GM12875 (cell line): ENCODE results near the gene MEGF8.

Experiments used
- H3K4me3 ChIP-seq: one replicate; pipeline ENCODE4 v1.5.1; 2011; ENCODE audit warnings: low read depth, low read length, control low read depth
- TF ChIP-seq, protein P1 (sequence below): IDR thresholded peaks from 2 replicates; pipeline ENCODE4 v1.5.1; 2011; ENCODE audit warnings: low read depth, mild to moderate bottlenecking, control low read depth, inconsistent platforms, low read length, moderate library complexity, borderline replicate concordance; ENCODE audit not compliant: insufficient read depth

The MEGF8 gene

DNA sequence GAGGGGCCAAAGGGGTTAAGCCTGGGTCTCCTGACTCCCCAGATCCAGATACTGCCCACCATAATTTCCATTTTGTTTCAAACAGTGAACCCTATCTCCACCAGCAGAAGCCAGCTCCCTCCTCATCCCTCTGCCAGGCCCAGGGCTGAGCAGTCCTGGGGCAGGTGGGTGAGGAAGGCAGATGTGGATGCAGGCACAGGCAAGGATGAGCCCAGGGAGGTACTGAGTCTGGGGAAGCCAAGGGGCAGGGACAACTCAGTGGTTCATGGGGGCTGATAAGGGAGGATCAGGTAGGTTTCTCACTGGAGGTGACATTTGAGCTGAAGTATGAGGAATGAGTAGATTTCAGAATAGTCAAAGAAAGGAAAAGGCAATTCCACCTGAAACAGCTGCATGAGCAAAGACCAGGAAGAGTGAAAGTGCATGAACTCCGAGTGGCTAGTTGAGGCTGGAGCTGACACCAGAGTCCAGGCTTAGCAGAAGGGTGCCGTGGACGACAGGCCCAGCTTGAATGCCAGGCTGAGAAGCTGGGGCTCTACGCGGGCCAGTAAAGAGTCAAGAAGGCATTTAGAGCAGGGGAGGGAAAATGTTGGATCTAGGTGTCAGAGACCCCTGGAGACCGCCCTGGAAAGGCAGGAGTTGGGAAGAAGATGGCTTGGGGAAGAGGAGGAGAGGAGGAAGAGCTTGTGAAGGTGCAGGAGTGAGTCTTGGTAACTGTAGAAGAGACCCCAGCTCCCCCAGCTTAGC, 46.1 kb upstream of the MEGF8 start:
- H3K4me3 ChIP-seq: peak overlapping the region; percentile 77
- TF ChIP-seq, protein P1, sequence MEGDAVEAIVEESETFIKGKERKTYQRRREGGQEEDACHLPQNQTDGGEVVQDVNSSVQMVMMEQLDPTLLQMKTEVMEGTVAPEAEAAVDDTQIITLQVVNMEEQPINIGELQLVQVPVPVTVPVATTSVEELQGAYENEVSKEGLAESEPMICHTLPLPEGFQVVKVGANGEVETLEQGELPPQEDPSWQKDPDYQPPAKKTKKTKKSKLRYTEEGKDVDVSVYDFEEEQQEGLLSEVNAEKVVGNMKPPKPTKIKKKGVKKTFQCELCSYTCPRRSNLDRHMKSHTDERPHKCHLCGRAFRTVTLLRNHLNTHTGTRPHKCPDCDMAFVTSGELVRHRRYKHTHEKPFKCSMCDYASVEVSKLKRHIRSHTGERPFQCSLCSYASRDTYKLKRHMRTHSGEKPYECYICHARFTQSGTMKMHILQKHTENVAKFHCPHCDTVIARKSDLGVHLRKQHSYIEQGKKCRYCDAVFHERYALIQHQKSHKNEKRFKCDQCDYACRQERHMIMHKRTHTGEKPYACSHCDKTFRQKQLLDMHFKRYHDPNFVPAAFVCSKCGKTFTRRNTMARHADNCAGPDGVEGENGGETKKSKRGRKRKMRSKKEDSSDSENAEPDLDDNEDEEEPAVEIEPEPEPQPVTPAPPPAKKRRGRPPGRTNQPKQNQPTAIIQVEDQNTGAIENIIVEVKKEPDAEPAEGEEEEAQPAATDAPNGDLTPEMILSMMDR: no peak

DNA sequence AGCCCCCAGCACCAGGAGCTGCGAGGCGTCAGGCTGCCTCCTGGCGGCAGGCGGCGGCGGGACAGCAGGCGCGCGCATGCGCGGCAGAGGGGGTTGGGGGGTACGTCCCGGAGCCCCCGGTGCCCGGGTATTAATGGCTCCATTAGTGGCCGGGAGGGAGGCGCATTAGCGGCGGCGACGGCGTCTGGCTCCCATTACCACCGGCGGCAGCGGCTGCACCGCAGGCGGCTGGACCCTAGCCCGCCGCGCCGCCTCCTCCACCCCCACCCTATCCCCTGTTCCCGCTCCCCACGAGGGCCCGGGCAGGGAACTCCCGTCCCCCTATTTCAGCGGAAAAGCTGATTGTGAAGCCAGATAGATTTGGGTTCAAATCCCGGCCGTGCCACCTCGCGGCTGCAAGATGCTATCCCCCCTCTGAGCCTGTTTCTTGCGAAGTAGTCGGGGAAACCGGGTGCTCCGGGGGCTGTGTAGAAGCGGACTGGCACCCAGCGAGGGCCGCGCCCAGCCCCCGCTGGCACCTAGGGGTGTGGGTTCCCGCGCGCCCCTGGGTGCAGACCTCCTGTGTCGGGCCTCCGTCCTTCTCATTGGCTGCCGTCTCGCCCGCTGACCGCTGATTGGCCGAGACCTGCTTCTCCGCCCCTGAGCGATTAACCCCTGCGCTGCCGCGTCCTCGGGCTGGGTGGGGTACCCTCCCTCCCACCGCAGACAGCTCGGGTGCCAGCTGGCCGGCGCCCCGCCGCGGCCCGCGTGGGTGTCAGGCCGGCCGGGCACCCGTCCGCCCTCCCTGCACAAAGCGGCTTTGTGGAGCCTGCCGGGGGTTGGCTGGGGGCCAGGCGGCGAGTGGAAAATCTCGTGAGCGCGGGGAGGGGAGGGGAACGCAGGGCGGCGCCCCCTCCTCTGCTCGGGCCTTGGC, 45.3 kb upstream of the MEGF8 start:
- TF ChIP-seq, protein P1: peak; percentile 86
- H3K4me3 ChIP-seq: peak overlapping the region; percentile 77

DNA sequence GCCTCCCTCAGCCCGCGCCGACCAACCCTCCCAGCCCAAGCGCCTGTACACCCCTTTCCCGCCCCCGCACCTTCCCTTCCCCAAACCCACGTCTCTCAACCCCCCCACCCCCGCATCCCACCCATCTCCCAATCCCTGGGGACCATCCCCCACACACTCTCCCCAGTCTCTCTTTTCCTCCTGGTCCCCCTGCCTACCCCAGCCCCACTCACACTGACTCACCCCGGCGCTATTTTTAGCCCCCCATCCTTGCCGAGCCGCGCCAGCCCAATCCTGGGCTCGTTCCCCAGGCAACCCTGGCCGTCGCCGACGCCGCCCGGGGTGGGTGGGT, 44.7 kb upstream of the MEGF8 start:
- TF ChIP-seq, protein P1: no peak
- peak overlapping the region; percentile 77 for H3K4me3 ChIP-seq

DNA sequence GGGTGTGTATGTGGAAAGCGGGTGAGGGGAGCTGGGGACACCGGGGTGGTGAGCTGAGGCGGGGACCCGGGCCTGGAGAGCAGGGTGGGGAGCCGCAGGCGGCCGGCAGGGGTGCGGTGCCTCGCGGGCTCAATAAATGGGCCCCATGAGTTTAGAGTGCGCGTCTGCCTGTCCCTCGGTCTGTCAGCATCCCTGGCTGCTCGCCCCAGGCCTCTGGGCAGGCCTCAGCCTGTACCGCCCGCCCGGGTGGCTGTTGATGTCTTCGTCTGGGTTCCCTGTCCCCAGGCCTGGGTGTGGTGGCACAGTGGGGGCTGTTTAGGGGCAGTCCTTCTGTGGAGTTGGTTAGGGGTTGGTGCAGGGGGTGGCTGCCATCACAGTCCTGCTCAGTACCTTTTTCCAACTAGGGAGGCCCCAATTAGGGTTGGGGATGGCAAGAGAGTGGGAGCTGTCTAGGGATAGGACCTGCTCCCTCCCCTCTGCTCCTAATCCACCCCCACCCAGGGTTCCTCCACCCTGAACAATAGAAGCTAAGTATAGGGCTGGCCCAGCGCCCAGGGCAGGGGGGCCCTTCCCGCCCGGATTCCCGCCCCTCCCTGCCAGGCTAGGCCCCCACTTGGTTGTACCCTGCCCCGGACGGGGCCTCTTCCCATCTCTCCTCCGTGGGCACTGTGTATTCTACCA, 44.1 kb upstream of the MEGF8 start:
- peak overlapping the region; percentile 31 for H3K4me3 ChIP-seq
- TF ChIP-seq, protein P1: peak; percentile 34

DNA sequence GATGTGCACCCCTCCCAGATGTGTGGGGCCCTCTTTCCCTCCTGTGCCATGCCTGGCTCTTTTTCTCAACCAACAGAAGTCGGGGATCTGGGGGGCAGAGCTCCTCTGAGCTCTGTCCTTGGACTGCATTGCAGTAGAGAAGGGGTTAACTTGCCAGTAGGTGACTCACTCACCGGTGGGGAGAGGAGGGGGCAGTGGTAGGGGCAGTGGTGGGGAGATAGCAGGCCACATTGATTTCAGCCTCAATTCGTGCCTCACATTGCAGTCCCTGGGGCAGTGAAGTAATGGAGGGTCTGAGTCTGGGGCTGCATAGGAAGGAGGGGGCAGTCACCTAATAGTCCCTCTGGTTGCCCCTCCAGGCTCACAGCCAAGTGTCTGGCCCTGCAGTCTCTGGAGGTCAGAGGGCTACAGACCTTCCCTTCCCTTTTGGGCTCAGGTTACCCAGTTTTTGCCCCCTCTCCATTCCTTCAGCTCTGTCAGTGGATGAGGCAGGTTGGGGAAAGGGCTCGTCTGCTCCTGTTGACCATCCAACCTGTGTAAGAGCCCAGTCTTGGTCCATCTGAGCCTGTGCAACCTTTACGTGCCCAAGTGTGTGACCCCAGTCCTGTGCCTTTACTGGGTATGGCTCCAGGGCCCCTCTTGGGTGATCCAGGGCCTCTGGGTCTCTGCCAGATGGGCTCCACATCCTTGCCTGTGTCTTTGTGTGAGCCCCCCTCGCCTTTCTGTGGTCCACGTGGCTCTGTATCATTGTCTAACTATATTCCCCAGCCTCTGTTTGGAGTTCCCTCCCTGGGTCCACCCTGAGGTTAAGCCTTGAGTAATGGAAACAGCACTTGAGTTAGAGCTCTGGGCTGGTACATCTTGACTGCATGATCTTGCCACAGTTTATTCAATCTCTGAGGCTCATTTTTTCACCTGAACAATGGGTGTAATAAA, 43.3 kb upstream of the MEGF8 start:
- TF ChIP-seq, protein P1: no peak
- no peak overlapping the region for H3K4me3 ChIP-seq

DNA sequence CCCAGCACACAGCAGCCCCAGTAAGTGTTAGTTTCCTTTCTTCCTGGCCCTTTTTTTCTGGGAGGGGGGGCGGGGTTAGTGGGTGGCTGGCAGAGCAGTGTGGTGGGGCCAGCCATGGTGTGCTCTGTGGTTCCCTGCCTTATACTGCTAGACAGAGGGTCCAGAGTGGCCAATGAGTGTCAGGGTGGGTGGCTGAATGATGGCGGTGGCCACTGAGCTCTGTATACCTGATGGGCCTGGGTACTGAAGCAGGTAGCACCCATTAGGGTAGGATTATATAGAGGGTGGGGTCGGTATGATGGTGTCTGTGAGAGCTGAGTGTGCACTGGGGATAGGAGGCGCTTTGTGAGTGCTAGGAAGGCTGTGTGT, 42.6 kb upstream of the MEGF8 start:
- TF ChIP-seq, protein P1: no peak
- no peak overlapping the region for H3K4me3 ChIP-seq
